ENCODE measurements around the gene STARD8.
"Not testable (repeated sequence)": the region's sequence is repeated elsewhere in the genome, so short reads cannot be mapped to it uniquely, and the experiment has no call there.

STARD8 gene

GRCh38 chrX:68647156-68647957 lies at the start of gene STARD8:
TSS of gene STARD8 (plus strand) at chrX:68647666. CDS start at chrX:68647883, 217 bp downstream.
- no peak for DNase-seq (ENCODE audit: low read depth in 3 of 3)

GRCh38 chrX:68598841-68599240 lies 48.6 kb upstream of the STARD8 start:
- no peak for DNase-seq (ENCODE audit: low read depth in 3 of 3)

- no peak for DNase-seq (ENCODE audit: low read depth in 3 of 3)
Measured at GRCh38 chrX:68599256-68600152, 48.0 kb upstream of the STARD8 start.

GRCh38 chrX:68604216-68604615 lies 43.2 kb upstream of the STARD8 start:
- not testable (repeated sequence) for DNase-seq (ENCODE audit: low read depth in 3 of 3)

- DNase-seq (ENCODE audit: low read depth in 3 of 3), result not testable (repeated sequence)
Measured at GRCh38 chrX:68614733-68615132, 32.7 kb upstream of the STARD8 start.

- DNase-seq (ENCODE audit: low read depth in 3 of 3), result no peak
Measured at GRCh38 chrX:68627986-68628385, 19.5 kb upstream of the STARD8 start.

- not testable (repeated sequence) for DNase-seq (ENCODE audit: low read depth in 3 of 3)
Measured at GRCh38 chrX:68629936-68630335, 17.5 kb upstream of the STARD8 start.

- DNase-seq (ENCODE audit: low read depth in 3 of 3), result no peak
Measured at GRCh38 chrX:68631336-68631735, 16.1 kb upstream of the STARD8 start.

- DNase-seq (ENCODE audit: low read depth in 3 of 3), result no peak
Measured at GRCh38 chrX:68632491-68632890, 15.0 kb upstream of the STARD8 start.

- no peak for DNase-seq (ENCODE audit: low read depth in 3 of 3)
Measured at GRCh38 chrX:68633981-68634380, 13.5 kb upstream of the STARD8 start.

GRCh38 chrX:68634649-68635227 lies 12.7 kb upstream of the STARD8 start:
- DNase-seq (ENCODE audit: low read depth in 3 of 3), result no peak

GRCh38 chrX:68640661-68641060 lies 6.8 kb upstream of the STARD8 start:
- no peak for DNase-seq (ENCODE audit: low read depth in 3 of 3)

- DNase-seq (ENCODE audit: low read depth in 3 of 3), result no peak
Measured at GRCh38 chrX:68644861-68645260, 2.6 kb upstream of the STARD8 start.

GRCh38 chrX:68646421-68646820 lies 1.0 kb upstream of the STARD8 start:
- DNase-seq (ENCODE audit: low read depth in 3 of 3), result no peak

GRCh38 chrX:68648960-68649359 lies 1.5 kb downstream of the STARD8 start:
- no peak for DNase-seq (ENCODE audit: low read depth in 3 of 3)

- no peak for DNase-seq (ENCODE audit: low read depth in 3 of 3)
Measured at GRCh38 chrX:68650491-68650890, 3.0 kb downstream of the STARD8 start.

GRCh38 chrX:68651110-68651509 lies 3.6 kb downstream of the STARD8 start:
- no peak for DNase-seq (ENCODE audit: low read depth in 3 of 3)

GRCh38 chrX:68652326-68653170 lies 5.1 kb downstream of the STARD8 start:
- DNase-seq (ENCODE audit: low read depth in 3 of 3), result no peak

GRCh38 chrX:68654693-68655092 lies 7.2 kb downstream of the STARD8 start:
- no peak for DNase-seq (ENCODE audit: low read depth in 3 of 3)

GRCh38 chrX:68656473-68656872 lies 9.0 kb downstream of the STARD8 start:
- not testable (repeated sequence) for DNase-seq (ENCODE audit: low read depth in 3 of 3)

GRCh38 chrX:68658530-68658929 lies 11.1 kb downstream of the STARD8 start:
- DNase-seq (ENCODE audit: low read depth in 3 of 3), result no peak

All from stimulated activated CD4-positive, alpha-beta T cell treated with anti-CD3 and anti-CD28 coated beads, TNF-alpha, amount 100 ng/mL, for 4 hours (primary cell).